HepG2 (cell line): Measurements from ENCODE around the gene DLAT. TPM values are rescaled to one million over a fixed set of nuclear protein-coding genes. Genes with fewer than 3 reads are reported as not detected.
A peak's percentile ranks its signal among the peaks of the same experiment; 100 is the strongest.
"Not testable (repeated sequence)": the region's sequence is repeated elsewhere in the genome, so short reads cannot be mapped to it uniquely, and the experiment has no call there.

ENCODE experiments used
- ATAC-seq: fragments of 200-7000 bp; cut with Tn5 transposase; 3 replicates; pipeline ENCODE4 v1.9.1; 2020; ENCODE audit warnings: mild to moderate bottlenecking, moderate library complexity
- BruUV-seq: library from RNA; stranded (reverse); fragments of 400-500 nt; replicated peaks from 2 replicates; lab custom pipeline; 2021; lab: Mats Ljungman, UMichigan
- CTCF ChIA-PET: fragments of 300-600 bp; formaldehyde crosslinking; extraction: SDS; loops from one replicate; lab custom pipeline; 2021; ENCODE audit warnings: low total read pairs, inconsistent platforms, low intra/inter-chr PET ratio; lab: Yijun Ruan, JAX
- POLR2A ChIA-PET: fragments of 350-600 bp; sonication (Branson Sonifier 250); formaldehyde crosslinking; loops from one replicate; lab custom pipeline; 2020; ENCODE audit warnings: antibody characterized with exemption, inconsistent platforms; lab: Yijun Ruan, JAX
- DNase-seq: peaks from one replicate; pipeline ENCODE4 v3.0.0-alpha.2; 2015; ENCODE audit warnings: low spot score
- FAIRE-seq: peaks from 3 replicates; lab custom pipeline; 2011; peaks lifted over from hg19 to GRCh38; lab: Jason Lieb, UNC
- H2AFZ ChIP-seq: one replicate; pipeline ENCODE4 v1.6.1; 2011; ENCODE audit warnings: low read length, inconsistent platforms
- H3K27ac ChIP-seq: fragments of 300-600 bp; 3 replicates; pipeline ENCODE4 v1.8.0; 2011; ENCODE audit warnings: mixed run types, mild to moderate bottlenecking, mixed read lengths, low read length, inconsistent platforms; ENCODE audit not compliant: insufficient read depth; ENCODE audit errors: extremely low read length
- H3K27me3 ChIP-seq, 2 experiments: fragments of 200-600 bp in 1 of 2; 2 replicates in 1 of 2; 3 replicates in 1 of 2; pipeline versions ENCODE4 v1.6.0 to v1.8.0; 2011; ENCODE audit warnings: low read length in 2 of 2, mild to moderate bottlenecking in 2 of 2, moderate library complexity in 2 of 2, inconsistent platforms in 1 of 2; ENCODE audit not compliant: insufficient read depth in 2 of 2, control insufficient read depth in 1 of 2
- H3K36me3 ChIP-seq, 2 experiments: fragments of 200-600 bp in 1 of 2; replicated peaks in 1 of 2; 2 replicates in 1 of 2; 3 replicates in 1 of 2; pipeline versions ENCODE4 v1.5.1 to v1.8.0; 2011; ENCODE audit warnings: low read length in 2 of 2, inconsistent platforms in 1 of 2; ENCODE audit not compliant: insufficient read depth in 2 of 2, control insufficient read depth in 1 of 2
- H3K4me1 ChIP-seq: 2 replicates; pipeline ENCODE4 v1.5.1; 2012; ENCODE audit warnings: low read length, inconsistent platforms; ENCODE audit not compliant: insufficient read depth
- H3K4me2 ChIP-seq: 2 replicates; pipeline ENCODE4 v1.6.0; 2011; ENCODE audit warnings: low read depth, low read length, inconsistent platforms
- H3K4me3 ChIP-seq, 3 experiments: fragments of 200-600 bp in 1 of 3; sonication (generic), shearing (Covaris generic) in 1 of 3; replicated peaks in 1 of 3; 2 replicates each; pipeline ENCODE4 v1.5.1; 2011 to 2016; ENCODE audit warnings: low read length in 3 of 3, inconsistent platforms in 2 of 3, low read depth in 2 of 3, mild to moderate bottlenecking in 2 of 3, control low read depth in 1 of 3, mixed read lengths in 1 of 3; ENCODE audit not compliant: insufficient read depth in 1 of 3
- H3K79me2 ChIP-seq: one replicate; pipeline ENCODE4 v1.6.1; 2011; ENCODE audit warnings: low read length, inconsistent platforms; ENCODE audit not compliant: insufficient read depth
- H3K9ac ChIP-seq: 2 replicates; pipeline ENCODE4 v1.6.0; 2011; ENCODE audit warnings: mild to moderate bottlenecking, low read depth, low read length, inconsistent platforms; ENCODE audit not compliant: insufficient read depth
- H3K9me3 ChIP-seq: 2 replicates; pipeline ENCODE4 v1.5.1; 2012; ENCODE audit warnings: mild to moderate bottlenecking, low read length
- H4K20me1 ChIP-seq: 2 replicates; pipeline ENCODE4 v1.6.0; 2011; ENCODE audit warnings: inconsistent platforms, mild to moderate bottlenecking, low read length, moderate library complexity; ENCODE audit not compliant: insufficient read depth
- KDM5A ChIP-seq: fragments of 200-600 bp; sonication (generic); IDR thresholded peaks from 2 replicates; pipeline ENCODE4 v1.7.0; 2018; ENCODE audit warnings: antibody characterized with exemption, mild to moderate bottlenecking, low read length, borderline replicate concordance
- ZNF451 ChIP-seq: sonication (generic); formaldehyde crosslinking; IDR thresholded peaks from 2 replicates; pipeline ENCODE4 v1.5.0; 2020; ENCODE audit warnings: mild to moderate bottlenecking, missing genetic modification reagents
- WGBS: methylation state at CpG from one replicate; pipeline ENCODE4 v1.1.6; 2017; ENCODE audit warnings: low lambda C conversion rate; 5-methylcytosine and 5-hydroxymethylcytosine counted together
- in situ Hi-C: cut with HindIII; loops from 2 replicates; pipeline ENCODE4 v1.10.0; 2017; ENCODE audit warnings: low pct_unique_long_range_greater_than_20kb; ENCODE audit not compliant: extremely low pct_ligation_motif_present
- intact Hi-C: fragments of 100-400 bp; cut with micrococcal nuclease; formaldehyde crosslinking; loops from one replicate; pipeline ENCODE4 v1.10.0; 2022; ENCODE audit not compliant: unreplicated experiment
- polyA plus RNA-seq, 8 experiments: library from polyadenylated mRNA; depleted of rRNA in 3 of 8; stranded (reverse) in 7 of 8; unstranded in 1 of 8; fragments of >200 nt; fragmentation: Illumina TruSeq in 4 of 8; extraction: Trizol in 4 of 8; gene quantifications; 2 replicates each; pipeline versions ENCODE4 v1.2.1 to v1.2.3, GENCODE V29; 2011 to 2016; ENCODE audit warnings: low read depth in 4 of 8, missing spikeins in 1 of 8, mixed read lengths in 1 of 8; ENCODE audit not compliant: insufficient read depth in 1 of 8
- total RNA-seq, 5 experiments: library from RNA; depleted of rRNA; stranded (reverse); fragments of >200 nt; fragmentation: Illumina TruSeq; extraction: Trizol; gene quantifications; 2 replicates each; pipeline ENCODE4 v1.2.3, GENCODE V29; 2016; ENCODE audit warnings: low read depth in 1 of 5
- TF ChIP-seq, protein P1 (sequence below): sonication (generic); formaldehyde crosslinking; IDR thresholded peaks from 2 replicates; pipeline ENCODE4 v1.8.1; 2023; ENCODE audit warnings: mild to moderate bottlenecking, missing genetic modification reagents

Gene DLAT
- total and polyA plus RNA-seq, 2 of the 13 experiments (the other 11 are each of a cell fraction or from before 2014, with no cell fraction given) = 26.4 to 62.2 TPM

DNA sequence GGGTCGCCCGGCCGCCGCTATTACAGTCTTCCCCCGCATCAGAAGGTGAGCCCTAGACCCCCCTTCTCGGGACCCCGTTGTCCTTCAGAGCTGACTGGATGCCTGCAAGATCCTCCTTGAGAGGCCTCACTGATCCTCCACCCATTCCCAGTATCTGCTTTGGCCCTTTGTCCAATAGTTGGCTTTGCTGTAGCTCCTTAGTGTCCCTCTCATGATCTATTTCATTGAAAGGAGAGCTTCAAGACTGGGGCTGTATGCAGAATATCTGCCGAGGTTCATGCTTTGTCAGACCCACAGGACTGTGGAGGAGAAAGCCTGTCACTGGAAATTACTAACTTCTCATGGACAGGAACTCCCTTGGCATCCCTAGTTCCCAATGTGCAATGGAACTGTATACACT lies 499 bp downstream of the DLAT start:
- FAIRE-seq (no peak), DNase-seq (peak; percentile 4), ATAC-seq (peak; percentile 31)
- no peak for TF ChIP-seq ZNF451 (CRISPR knock-in tag)
- TF ChIP-seq, protein P1, sequence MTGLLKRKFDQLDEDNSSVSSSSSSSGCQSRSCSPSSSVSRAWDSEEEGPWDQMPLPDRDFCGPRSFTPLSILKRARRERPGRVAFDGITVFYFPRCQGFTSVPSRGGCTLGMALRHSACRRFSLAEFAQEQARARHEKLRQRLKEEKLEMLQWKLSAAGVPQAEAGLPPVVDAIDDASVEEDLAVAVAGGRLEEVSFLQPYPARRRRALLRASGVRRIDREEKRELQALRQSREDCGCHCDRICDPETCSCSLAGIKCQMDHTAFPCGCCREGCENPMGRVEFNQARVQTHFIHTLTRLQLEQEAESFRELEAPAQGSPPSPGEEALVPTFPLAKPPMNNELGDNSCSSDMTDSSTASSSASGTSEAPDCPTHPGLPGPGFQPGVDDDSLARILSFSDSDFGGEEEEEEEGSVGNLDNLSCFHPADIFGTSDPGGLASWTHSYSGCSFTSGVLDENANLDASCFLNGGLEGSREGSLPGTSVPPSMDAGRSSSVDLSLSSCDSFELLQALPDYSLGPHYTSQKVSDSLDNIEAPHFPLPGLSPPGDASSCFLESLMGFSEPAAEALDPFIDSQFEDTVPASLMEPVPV (CRISPR knock-in tag) = peak; percentile 20; the same call in 1 of the 2 replicates
- 0 out of 2 replicates have a peak, but pooled peaks have one; percentile 1 for TF ChIP-seq KDM5A
- in situ Hi-C loops = no loop called here
- intact Hi-C loops = loop anchor here (2.0 to 10.0 kb wide), 3 partner anchors 43 to 91 kb away; partner anchors contain the start of genes DIXDC1, NKAPD1 and PIH1D2
- BruUV-seq = no TSS peak
- peaks cover 15% of the 10 kb centered on the region for H3K79me2 ChIP-seq
- WGBS = 0% methylated on average over 3 of the region's 8 CpGs
- H3K4me1 ChIP-seq = peaks cover 17% of the 10 kb centered on the region
- ChIA-PET CTCF (no interaction called here), POLR2A (interaction anchor here (0.7 to 1.9 kb wide), 6 partner anchors 9 to 90 kb away, joined by 3 to 14 read pairs (median 3); partner anchors contain the start of gene DIXDC1)
- peak overlapping the region; percentile 82 to 90 (median 87) for H3K4me3 ChIP-seq
- H3K4me2 ChIP-seq = peak overlapping the region; percentile 85
- H4K20me1 ChIP-seq = no peaks in the 10 kb centered on the region
- no peaks in the 10 kb centered on the region; a peak in 2 of 5 replicates for H3K27me3 ChIP-seq
- H3K36me3 ChIP-seq = peaks cover 7 to 23% of the 10 kb centered on the region in 2 experiments; a peak in 4 of 5 replicates
- H2AFZ ChIP-seq = no peak overlapping the region
- H3K9me3 ChIP-seq = no peaks in the 10 kb centered on the region
- H3K9ac ChIP-seq = peak overlapping the region; percentile 91
- H3K27ac ChIP-seq = peak overlapping the region; percentile 90

GRCh38 chr11:112026784-112027410 lies 1.7 kb downstream of the DLAT start:
- POLR2A ChIA-PET = interaction anchor here (1.2 kb wide), 1 partner anchor 10 kb away, joined by 3 read pairs; no protein-coding TSS in a partner anchor
- FAIRE-seq, H3K27ac ChIP-seq, H4K20me1 ChIP-seq, ATAC-seq, H3K4me2 ChIP-seq, CTCF ChIA-PET, in situ Hi-C loops, H3K27me3 ChIP-seq, H3K9ac ChIP-seq, H3K4me3 ChIP-seq, H2AFZ ChIP-seq, H3K9me3 ChIP-seq, DNase-seq, BruUV-seq: not testable (repeated sequence)
- intact Hi-C loops = loop anchor here (5.0 to 10.0 kb wide), 2 partner anchors 45 to 92 kb away; partner anchors contain the start of genes DIXDC1, NKAPD1 and PIH1D2
- peaks cover 15% of the 10 kb centered on the region for H3K79me2 ChIP-seq
- peaks cover 17% of the 10 kb centered on the region for H3K4me1 ChIP-seq
- 94% methylated on average over 15 of the region's 49 CpGs for WGBS
- peaks cover 10 to 31% of the 10 kb centered on the region in 2 experiments; a peak in 4 of 5 replicates for H3K36me3 ChIP-seq
